ENCODE measurements around the gene FKBP1A. TPM values are rescaled to one million over a fixed set of nuclear protein-coding genes. Genes with fewer than 3 reads are reported as not detected.

Gene FKBP1A
- total RNA-seq, 1 donor from 2014 or later, result 124 TPM

DNA sequence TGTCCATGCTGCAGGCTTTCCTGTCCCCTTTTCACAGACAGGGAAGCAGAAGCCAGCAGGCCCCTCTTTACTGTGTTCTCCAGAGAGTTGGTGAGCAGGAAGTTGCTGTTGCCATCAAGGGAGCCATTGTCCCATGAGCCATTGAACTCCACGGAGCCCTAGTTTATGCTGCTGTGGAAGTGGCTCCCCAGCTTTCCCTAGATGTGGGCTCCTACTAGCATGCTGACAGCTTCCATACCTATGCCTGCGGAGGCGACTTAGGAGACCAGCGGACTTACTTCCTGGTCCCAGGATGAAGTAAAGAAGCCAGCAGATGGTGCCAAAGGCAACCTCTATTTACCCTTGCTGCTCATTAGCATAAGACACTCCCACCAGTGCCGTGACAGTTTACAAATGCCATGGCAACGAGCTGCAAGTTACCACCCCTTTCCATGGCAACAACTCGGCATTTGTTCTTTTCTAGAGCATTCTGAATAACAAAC, 30.8 kb upstream of the FKBP1A start:
- Histone ChIP-seq H3K36me3 (no peaks in the 10 kb centered on the region), H3K4me3 (no peak overlapping the region), H3K27ac (replicated peaks) (no peak overlapping the region), H3K9me3 (replicated peaks) (peaks cover 23% of the 10 kb centered on the region), H3K27me3 (ENCODE audit: low read depth) (peaks cover 21% of the 10 kb centered on the region), H3K4me1 (no peaks in the 10 kb centered on the region)
- intact Hi-C loops (cut with micrococcal nuclease), result no loop called here
- DNase-seq, result no peak
- TF ChIP-seq, protein P1, sequence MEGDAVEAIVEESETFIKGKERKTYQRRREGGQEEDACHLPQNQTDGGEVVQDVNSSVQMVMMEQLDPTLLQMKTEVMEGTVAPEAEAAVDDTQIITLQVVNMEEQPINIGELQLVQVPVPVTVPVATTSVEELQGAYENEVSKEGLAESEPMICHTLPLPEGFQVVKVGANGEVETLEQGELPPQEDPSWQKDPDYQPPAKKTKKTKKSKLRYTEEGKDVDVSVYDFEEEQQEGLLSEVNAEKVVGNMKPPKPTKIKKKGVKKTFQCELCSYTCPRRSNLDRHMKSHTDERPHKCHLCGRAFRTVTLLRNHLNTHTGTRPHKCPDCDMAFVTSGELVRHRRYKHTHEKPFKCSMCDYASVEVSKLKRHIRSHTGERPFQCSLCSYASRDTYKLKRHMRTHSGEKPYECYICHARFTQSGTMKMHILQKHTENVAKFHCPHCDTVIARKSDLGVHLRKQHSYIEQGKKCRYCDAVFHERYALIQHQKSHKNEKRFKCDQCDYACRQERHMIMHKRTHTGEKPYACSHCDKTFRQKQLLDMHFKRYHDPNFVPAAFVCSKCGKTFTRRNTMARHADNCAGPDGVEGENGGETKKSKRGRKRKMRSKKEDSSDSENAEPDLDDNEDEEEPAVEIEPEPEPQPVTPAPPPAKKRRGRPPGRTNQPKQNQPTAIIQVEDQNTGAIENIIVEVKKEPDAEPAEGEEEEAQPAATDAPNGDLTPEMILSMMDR (IDR thresholded peaks at IDR 0.05; ENCODE audit: borderline replicate concordance), result no peak

DNA sequence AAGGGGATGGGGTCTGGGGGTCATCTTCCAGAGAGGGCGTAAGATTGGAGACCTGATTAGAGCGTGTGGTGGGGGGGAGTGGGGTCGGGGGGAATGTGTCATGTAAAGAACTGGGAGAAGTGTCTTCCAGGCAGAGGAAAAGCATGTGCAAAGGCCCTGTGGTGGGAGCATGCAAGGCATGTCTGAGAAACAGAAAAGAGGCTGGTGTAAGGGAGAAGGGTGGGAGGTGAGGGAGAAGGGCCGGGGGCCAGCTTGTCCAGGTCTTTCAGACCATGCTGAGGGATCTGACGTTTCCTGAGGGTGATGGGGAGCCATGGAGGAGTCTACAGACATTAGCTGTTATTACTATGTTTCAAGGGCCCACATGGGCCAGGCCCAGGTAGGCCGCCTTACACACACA, 30.4 kb upstream of the FKBP1A start:
- no peak for DNase-seq
- intact Hi-C loops (cut with micrococcal nuclease), result no loop called here
- Histone ChIP-seq H3K4me1 (no peaks in the 10 kb centered on the region), H3K9me3 (replicated peaks) (peaks cover 23% of the 10 kb centered on the region), H3K4me3 (no peak overlapping the region), H3K27me3 (ENCODE audit: low read depth) (peaks cover 21% of the 10 kb centered on the region), H3K27ac (replicated peaks) (no peak overlapping the region), H3K36me3 (no peaks in the 10 kb centered on the region)
- TF ChIP-seq, protein P1 (IDR thresholded peaks at IDR 0.05; ENCODE audit: borderline replicate concordance), result no peak

DNA sequence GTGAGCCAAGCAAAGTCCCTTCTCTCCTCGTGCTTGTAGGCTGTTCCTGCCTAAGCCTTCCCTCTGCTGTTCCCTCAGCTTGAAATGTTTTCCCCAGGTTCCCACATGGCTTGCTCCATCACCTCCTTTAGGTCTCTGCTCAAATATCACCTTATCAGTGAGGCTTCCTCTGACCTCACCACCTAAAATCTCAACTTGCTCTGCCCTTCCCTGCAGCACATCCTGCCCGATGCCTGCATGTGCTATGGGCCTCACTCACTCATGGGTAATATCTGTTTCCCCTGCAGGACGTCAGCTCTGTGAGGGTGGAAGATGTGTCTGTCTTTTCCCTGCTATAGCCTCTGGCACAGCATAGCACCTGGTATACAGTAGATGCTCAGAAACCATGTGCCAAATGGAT, 29.9 kb upstream of the FKBP1A start:
- no peak for DNase-seq
- TF ChIP-seq, protein P1 (IDR thresholded peaks at IDR 0.05; ENCODE audit: borderline replicate concordance), result no peak
- H3K4me1 ChIP-seq, result no peaks in the 10 kb centered on the region
- H3K27me3 ChIP-seq (ENCODE audit: low read depth), result peaks cover 22% of the 10 kb centered on the region
- H3K4me3 ChIP-seq, result no peak overlapping the region
- intact Hi-C loops (cut with micrococcal nuclease), result no loop called here
- H3K9me3 ChIP-seq (replicated peaks), result peaks cover 23% of the 10 kb centered on the region
- no peaks in the 10 kb centered on the region for H3K36me3 ChIP-seq
- H3K27ac ChIP-seq (replicated peaks), result no peak overlapping the region

DNA sequence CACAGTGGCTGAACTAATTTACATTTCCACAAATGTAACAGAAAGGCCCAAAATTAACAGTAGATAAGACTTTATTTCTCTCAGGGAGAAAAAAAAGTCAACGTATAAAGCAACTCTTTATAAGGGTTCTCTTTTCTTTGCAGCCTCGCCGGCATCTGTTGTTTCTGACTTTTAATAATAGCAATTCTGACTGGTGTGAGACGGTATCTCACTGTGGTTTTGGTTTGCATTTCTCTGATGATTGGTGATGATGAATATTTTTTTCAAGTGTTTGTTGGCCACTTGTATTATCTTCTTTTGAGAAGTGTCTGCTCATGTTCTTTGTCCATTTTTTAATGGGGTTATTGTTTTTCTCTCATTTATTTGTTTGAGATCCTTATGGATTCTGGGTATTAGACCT, 27.2 kb upstream of the FKBP1A start:
- H3K27me3 ChIP-seq (ENCODE audit: low read depth), result peaks cover 26% of the 10 kb centered on the region
- TF ChIP-seq, protein P1 (IDR thresholded peaks at IDR 0.05; ENCODE audit: borderline replicate concordance), result no peak
- no peak for DNase-seq
- H3K36me3 ChIP-seq, result no peaks in the 10 kb centered on the region
- no peak overlapping the region for H3K27ac ChIP-seq (replicated peaks)
- H3K4me3 ChIP-seq, result no peak overlapping the region
- no peaks in the 10 kb centered on the region for H3K4me1 ChIP-seq
- intact Hi-C loops (cut with micrococcal nuclease), result no loop called here
- peaks cover 23% of the 10 kb centered on the region for H3K9me3 ChIP-seq (replicated peaks)

DNA sequence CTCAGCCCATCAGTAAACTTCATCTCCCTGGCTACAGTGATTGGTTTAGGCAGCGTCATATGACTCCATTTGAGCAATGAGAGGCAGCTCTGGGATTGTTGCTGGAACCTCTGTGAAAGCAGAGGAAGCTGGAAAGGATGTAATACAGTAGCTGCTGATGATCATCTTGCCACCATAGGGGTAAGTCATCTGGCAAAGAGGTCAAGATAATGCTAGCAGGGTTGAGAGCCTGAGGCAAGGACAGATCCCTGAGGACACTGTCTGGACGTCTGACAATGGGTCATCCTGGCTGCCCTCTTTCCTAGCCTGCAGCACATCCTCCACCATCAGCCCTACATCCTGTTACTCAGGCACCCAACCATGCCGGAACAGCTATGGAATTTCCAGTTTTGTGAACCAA, 25.5 kb upstream of the FKBP1A start:
- DNase-seq, result no peak
- H3K27me3 ChIP-seq (ENCODE audit: low read depth), result peaks cover 20% of the 10 kb centered on the region
- no peaks in the 10 kb centered on the region for H3K4me1 ChIP-seq
- peaks cover 23% of the 10 kb centered on the region for H3K9me3 ChIP-seq (replicated peaks)
- no peak overlapping the region for H3K4me3 ChIP-seq
- intact Hi-C loops (cut with micrococcal nuclease), result no loop called here
- no peak overlapping the region for H3K27ac ChIP-seq (replicated peaks)
- no peaks in the 10 kb centered on the region for H3K36me3 ChIP-seq
- TF ChIP-seq, protein P1 (IDR thresholded peaks at IDR 0.05; ENCODE audit: borderline replicate concordance), result no peak

Data from left ventricle myocardium inferior (tissue), 1 donor.